Peyer's patch (tissue), 4 donors: ENCODE results near the gene MYOZ3. TPM values are rescaled to one million over a fixed set of nuclear protein-coding genes. Genes with fewer than 3 reads are reported as not detected.

ENCODE experiments used
- DNase-seq, 3 donors: peaks; one replicate each; pipeline ENCODE4 v3.0.0-alpha.2; 2017 to 2019
- H3K27ac ChIP-seq, 4 donors: fragments of 200-600 bp; sonication (generic); one replicate each; pipeline ENCODE4 v1.5.1; 2016 to 2019
- H3K27me3 ChIP-seq, 2 donors: fragments of 200-600 bp; sonication (generic); one replicate each; pipeline ENCODE4 v1.5.1; 2019
- H3K36me3 ChIP-seq, 3 donors: fragments of 200-600 bp; sonication (generic); one replicate each; pipeline ENCODE4 v1.5.1; 2016 to 2019
- H3K4me1 ChIP-seq, 4 donors: fragments of 200-600 bp; sonication (generic); one replicate each; pipeline ENCODE4 v1.5.1; 2016 to 2019
- H3K4me3 ChIP-seq, 4 donors: fragments of 200-600 bp; sonication (generic); 1 replicate in 3 of 4; 2 replicates in 1 of 4; pipeline ENCODE4 v1.5.1; 2016 to 2019; ENCODE audit warnings: mild to moderate bottlenecking in 1 of 4
- H3K9me3 ChIP-seq, 4 donors: fragments of 200-600 bp; sonication (generic); one replicate each; pipeline ENCODE4 v1.5.1; 2016 to 2019; ENCODE audit warnings: mild to moderate bottlenecking in 1 of 4
- POLR2A ChIP-seq, 2 donors: fragments of 450-650 bp; IDR thresholded peaks; one replicate each; pipeline ENCODE4 v1.5.1; 2017; ENCODE audit warnings: antibody characterized with exemption in 2 of 2, mild to moderate bottlenecking in 2 of 2, moderate library complexity in 2 of 2
- total RNA-seq, 4 donors: library from RNA; depleted of rRNA; stranded (reverse); fragments of >200 nt; gene quantifications; one replicate each; pipeline ENCODE4 v1.1.0, GENCODE V29; 2016
- TF ChIP-seq, protein P1 (sequence below), 6 experiments: fragments of 450-650 bp in 4 of 6; fragments of 200-600 bp in 2 of 6; sonication (generic) in 1 of 6; IDR thresholded peaks; one replicate each; pipeline ENCODE4 v1.5.1; 2017 to 2019; ENCODE audit warnings: antibody characterized with exemption in 6 of 6, mild to moderate bottlenecking in 3 of 6, moderate library complexity in 1 of 6

Gene MYOZ3
- total RNA-seq, 4 donors from 2014 or later: 0.54 TPM; not detected in 3

- Histone ChIP-seq H3K9me3 (no peaks in the 10 kb centered on the region), H3K4me3 (peak within 1 kb of the TSS; percentile 97 to 100 (median 99)), H3K4me1 (peaks cover 0 to 18% (median 4%) of the 10 kb centered on the region in 4 donors), H3K27me3 (no peaks in the 10 kb centered on the region), H3K36me3 (peaks cover 0 to 36% (median 0%) of the 10 kb centered on the region in 3 donors), H3K27ac (peak within 1 kb of the TSS; percentile 97 to 99 (median 98))
- DNase-seq: peak; percentile 93 to 97 (median 93)
- TF ChIP-seq, protein P1, sequence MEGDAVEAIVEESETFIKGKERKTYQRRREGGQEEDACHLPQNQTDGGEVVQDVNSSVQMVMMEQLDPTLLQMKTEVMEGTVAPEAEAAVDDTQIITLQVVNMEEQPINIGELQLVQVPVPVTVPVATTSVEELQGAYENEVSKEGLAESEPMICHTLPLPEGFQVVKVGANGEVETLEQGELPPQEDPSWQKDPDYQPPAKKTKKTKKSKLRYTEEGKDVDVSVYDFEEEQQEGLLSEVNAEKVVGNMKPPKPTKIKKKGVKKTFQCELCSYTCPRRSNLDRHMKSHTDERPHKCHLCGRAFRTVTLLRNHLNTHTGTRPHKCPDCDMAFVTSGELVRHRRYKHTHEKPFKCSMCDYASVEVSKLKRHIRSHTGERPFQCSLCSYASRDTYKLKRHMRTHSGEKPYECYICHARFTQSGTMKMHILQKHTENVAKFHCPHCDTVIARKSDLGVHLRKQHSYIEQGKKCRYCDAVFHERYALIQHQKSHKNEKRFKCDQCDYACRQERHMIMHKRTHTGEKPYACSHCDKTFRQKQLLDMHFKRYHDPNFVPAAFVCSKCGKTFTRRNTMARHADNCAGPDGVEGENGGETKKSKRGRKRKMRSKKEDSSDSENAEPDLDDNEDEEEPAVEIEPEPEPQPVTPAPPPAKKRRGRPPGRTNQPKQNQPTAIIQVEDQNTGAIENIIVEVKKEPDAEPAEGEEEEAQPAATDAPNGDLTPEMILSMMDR (IDR thresholded peaks at IDR 0.05): peak; percentile 49 to 75 (median 61)
- peak; percentile 71 to 83 for TF ChIP-seq POLR2A (IDR thresholded peaks at IDR 0.05)
Observed at GRCh38 chr5:150700594-150701377, 39.7 kb downstream of the MYOZ3 start, which contains the start of gene RBM22. RBM22 (minus strand) TSS chr5:150701062; CDS start chr5:150700985, 77 bp downstream.

DNA sequence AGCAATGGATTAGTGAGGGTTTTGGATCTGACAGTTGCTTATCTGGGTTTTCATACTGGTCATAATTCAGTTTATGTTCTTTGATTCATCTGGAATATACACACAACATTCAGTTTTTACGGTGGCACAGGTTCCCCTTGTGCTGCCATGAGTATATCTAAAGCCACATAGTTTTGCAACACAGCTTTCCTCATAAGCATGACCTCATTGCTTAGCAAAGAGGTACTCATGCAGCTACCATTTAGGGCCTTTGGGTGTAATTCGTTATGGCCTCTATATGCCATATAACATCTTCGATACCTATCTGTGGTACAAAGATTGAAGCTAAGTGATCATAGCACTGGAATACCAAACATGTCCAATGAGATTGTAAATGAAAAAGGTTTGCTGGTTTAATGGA is 42.7 kb downstream of the MYOZ3 start:
- no peaks in the 10 kb centered on the region for H3K27me3 ChIP-seq
- TF ChIP-seq POLR2A (IDR thresholded peaks at IDR 0.05): no peak
- TF ChIP-seq, protein P1 (IDR thresholded peaks at IDR 0.05): no peak
- H3K36me3 ChIP-seq: peaks cover 0 to 16% (median 0%) of the 10 kb centered on the region in 3 donors
- DNase-seq: no peak
- H3K27ac ChIP-seq: no peak overlapping the region
- peaks cover 0 to 17% (median 4%) of the 10 kb centered on the region in 4 donors for H3K4me1 ChIP-seq
- H3K9me3 ChIP-seq: no peaks in the 10 kb centered on the region
- H3K4me3 ChIP-seq: no peak overlapping the region

- no peaks in the 10 kb centered on the region for H3K4me1 ChIP-seq
- H3K27me3 ChIP-seq: no peaks in the 10 kb centered on the region
- H3K9me3 ChIP-seq: no peaks in the 10 kb centered on the region
- peaks cover 0 to 40% (median 0%) of the 10 kb centered on the region in 3 donors for H3K36me3 ChIP-seq
- TF ChIP-seq POLR2A (IDR thresholded peaks at IDR 0.05): no peak
- TF ChIP-seq, protein P1 (IDR thresholded peaks at IDR 0.05): no peak
- DNase-seq: no peak
- no peak overlapping the region for H3K27ac ChIP-seq
- no peak overlapping the region for H3K4me3 ChIP-seq
Observed at GRCh38 chr5:150706776-150707390, 45.8 kb downstream of the MYOZ3 start.

DNA sequence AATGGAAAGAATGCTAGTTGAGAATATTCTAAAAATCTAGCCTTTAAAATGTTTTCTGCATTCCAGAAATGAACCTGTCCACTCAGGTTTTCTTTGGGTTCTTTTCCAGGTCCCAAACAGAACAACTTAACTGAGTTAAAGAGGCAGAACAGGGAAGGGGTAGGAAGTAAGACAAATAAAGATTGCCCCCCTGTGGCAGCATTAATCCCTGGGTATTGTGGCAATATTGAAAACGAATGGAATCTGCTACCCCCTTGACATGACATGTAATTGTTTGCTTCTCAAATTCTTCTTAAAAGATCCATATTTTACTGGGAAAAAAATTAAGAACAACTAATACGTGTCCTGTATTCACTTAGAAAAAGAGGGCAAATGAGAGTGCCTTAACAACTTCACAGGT is 49.1 kb downstream of the MYOZ3 start:
- H3K4me1 ChIP-seq: no peaks in the 10 kb centered on the region
- TF ChIP-seq, protein P1 (IDR thresholded peaks at IDR 0.05): peak in 3 of 6 experiments; percentile 24 to 33 (median 26)
- no peak for TF ChIP-seq POLR2A (IDR thresholded peaks at IDR 0.05)
- DNase-seq: no peak
- no peak overlapping the region for H3K4me3 ChIP-seq
- H3K27ac ChIP-seq: no peak overlapping the region
- no peaks in the 10 kb centered on the region for H3K27me3 ChIP-seq
- H3K36me3 ChIP-seq: peaks cover 0 to 71% (median 0%) of the 10 kb centered on the region in 3 donors
- no peaks in the 10 kb centered on the region for H3K9me3 ChIP-seq

DNA sequence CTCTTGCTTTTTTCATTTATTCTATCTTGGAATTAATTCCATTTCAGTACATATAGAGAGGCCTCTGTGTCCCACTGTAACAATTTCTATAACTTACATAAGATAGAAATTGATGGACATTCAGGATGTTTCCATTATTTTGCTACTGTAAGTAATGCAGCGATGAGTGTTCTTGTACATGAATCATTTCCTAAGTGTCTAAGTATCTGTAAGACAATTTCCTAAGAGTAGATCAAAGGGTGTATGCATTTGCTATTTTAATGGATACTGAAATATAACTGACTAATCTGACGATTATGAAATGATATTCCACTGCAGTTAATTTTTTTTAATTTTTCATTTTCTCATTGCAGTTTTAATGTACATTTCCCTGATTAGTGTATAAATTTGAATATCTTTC is 62.8 kb downstream of the MYOZ3 start:
- TF ChIP-seq, protein P1 (IDR thresholded peaks at IDR 0.05): no peak
- TF ChIP-seq POLR2A (IDR thresholded peaks at IDR 0.05): no peak
- Histone ChIP-seq H3K4me3 (no peak overlapping the region), H3K27ac (no peak overlapping the region), H3K36me3 (peaks cover 0 to 93% (median 0%) of the 10 kb centered on the region in 3 donors), H3K9me3 (no peaks in the 10 kb centered on the region), H3K27me3 (no peaks in the 10 kb centered on the region), H3K4me1 (no peaks in the 10 kb centered on the region)
- DNase-seq: no peak

Other genes starting within 250 kb of the MYOZ3 start
- 1,000 to 10,000 TPM in 2 of 4 donors, 100 to 1,000 TPM in 2; 759 to 2,006 (median 1,183) TPM for gene CD74, start 248.3 kb upstream of the MYOZ3 start, total RNA-seq
- gene RPS14, start 211.5 kb upstream of the MYOZ3 start, total RNA-seq: 1,000 to 10,000 TPM in 3 of 4 donors, 100 to 1,000 TPM in 1; 975 to 1,961 (median 1,274) TPM
- gene NDST1, start 153.1 kb upstream of the MYOZ3 start, total RNA-seq: 100 to 1,000 TPM in 2 of 4 donors, 10 to 100 TPM in 2; 80.9 to 168 (median 118) TPM
- 10 to 100 TPM; 28.1 to 93.3 (median 75.8) TPM for gene SYNPO, start 20.6 kb upstream of the MYOZ3 start, total RNA-seq
- gene RBM22, start 39.8 kb downstream of the MYOZ3 start, total RNA-seq: 10 to 100 TPM; 35.1 to 53.6 (median 44.0) TPM
- 10 to 100 TPM; 41.7 to 75.9 (median 54.1) TPM for gene DCTN4, start 97.8 kb downstream of the MYOZ3 start, total RNA-seq
- gene SMIM3, start 117.5 kb downstream of the MYOZ3 start, total RNA-seq: 10 to 100 TPM; 12.7 to 82.5 (median 23.6) TPM
- gene IRGM, start 185.3 kb downstream of the MYOZ3 start, total RNA-seq: 10 to 100 TPM in 1 of 4 donors, 1 to 10 TPM in 2, not detected in 1; 1.1 to 11.6 (median 1.9) TPM
- gene ZNF300, start 243.7 kb downstream of the MYOZ3 start, total RNA-seq: 10 to 100 TPM in 2 of 4 donors, 1 to 10 TPM in 2; 4.4 to 17.3 (median 8.5) TPM